PC-9 (cell line): ENCODE measurements around the gene WDFY3. TPM values are rescaled to one million over a fixed set of nuclear protein-coding genes. Genes with fewer than 3 reads are reported as not detected.

ENCODE experiments used
- BruUV-seq: library from RNA; stranded (reverse); fragments of 400-500 nt; replicated peaks from 2 replicates; lab custom pipeline; 2021; lab: Mats Ljungman, UMichigan
- CTCF ChIA-PET: fragments of 300-600 bp; sonication (Branson Sonifier 250); formaldehyde crosslinking; loops from one replicate; lab custom pipeline; 2022; ENCODE audit warnings: antibody characterized with exemption; lab: Charles Lee
- POLR2A ChIA-PET: fragments of 300-600 bp; sonication (Branson Sonifier 250); formaldehyde crosslinking; loops from one replicate; lab custom pipeline; 2022; ENCODE audit warnings: antibody characterized with exemption; ENCODE audit not compliant: unreplicated experiment; lab: Charles Lee
- DNase-seq, 2 experiments: peaks; one replicate each; pipeline versions ENCODE4 v3.0.0 to v3.0.0-alpha.2; 2015 to 2022; ENCODE audit warnings: mixed read lengths in 1 of 2
- H2AFZ ChIP-seq: fragments of 200-600 bp; sonication (generic); 2 replicates; pipeline ENCODE4 v1.8.1; 2017; ENCODE audit warnings: antibody characterized with exemption
- H3F3A ChIP-seq: fragments of 200-600 bp; sonication (generic); 2 replicates; pipeline ENCODE4 v1.8.1; 2017; ENCODE audit warnings: antibody characterized with exemption, mild to moderate bottlenecking, low read depth; ENCODE audit not compliant: insufficient read depth
- H3K27ac ChIP-seq: fragments of 200-600 bp; sonication (generic); 2 replicates; pipeline ENCODE4 v1.6.1; 2016; ENCODE audit warnings: mixed run types
- H3K27me3 ChIP-seq: fragments of 200-600 bp; sonication (generic); 2 replicates; pipeline ENCODE4 v1.6.1; 2016; ENCODE audit warnings: low read depth, mixed run types; ENCODE audit not compliant: insufficient read depth
- H3K36me3 ChIP-seq: fragments of 200-600 bp; sonication (generic); 2 replicates; pipeline ENCODE4 v1.6.1; 2016; ENCODE audit warnings: low read depth, mixed run types
- H3K4me1 ChIP-seq: fragments of 200-600 bp; sonication (generic); replicated peaks from 2 replicates; pipeline ENCODE4 v1.6.1; 2016; ENCODE audit warnings: mixed run types; ENCODE audit not compliant: insufficient read depth
- H3K4me2 ChIP-seq: fragments of 200-600 bp; sonication (generic); 2 replicates; pipeline ENCODE4 v1.6.1; 2017; ENCODE audit warnings: mixed run types
- H3K4me3 ChIP-seq: fragments of 200-600 bp; sonication (generic); 2 replicates; pipeline ENCODE4 v1.6.1; 2016; ENCODE audit warnings: mixed run types
- H3K79me2 ChIP-seq: fragments of 200-600 bp; sonication (generic); 2 replicates; pipeline ENCODE4 v1.6.1; 2017; ENCODE audit warnings: low read depth, mixed run types
- H3K9me2 ChIP-seq: fragments of 200-600 bp; sonication (generic); 2 replicates; pipeline ENCODE4 v1.8.1; 2017; ENCODE audit warnings: mild to moderate bottlenecking; ENCODE audit not compliant: insufficient read depth
- H3K9me3 ChIP-seq: fragments of 200-600 bp; sonication (generic); 2 replicates; pipeline ENCODE4 v1.8.1; 2016; ENCODE audit warnings: low read depth; ENCODE audit not compliant: insufficient read depth
- H4K20me1 ChIP-seq: fragments of 200-600 bp; sonication (generic); 2 replicates; pipeline ENCODE4 v1.8.1; 2017; ENCODE audit not compliant: insufficient read depth
- EZH2 ChIP-seq: fragments of 200-600 bp; sonication (generic); IDR thresholded peaks from 2 replicates; pipeline ENCODE4 v1.8.0; 2017; ENCODE audit warnings: antibody characterized with exemption, low read depth
- intact Hi-C: fragments of 100-400 bp; cut with micrococcal nuclease; formaldehyde crosslinking; loops from one replicate; pipeline ENCODE4 v1.10.0; 2022; ENCODE audit not compliant: unreplicated experiment
- total RNA-seq: library from RNA; stranded (reverse); gene quantifications from 2 replicates; pipeline ENCODE4 v1.2.3, GENCODE V29; 2021
- TF ChIP-seq, protein P1 (sequence below): fragments of 200-600 bp; sonication (generic); conservative IDR thresholded peaks from 2 replicates; pipeline ENCODE4 v1.6.1; 2017; ENCODE audit warnings: mixed run types, antibody characterized with exemption, mild to moderate bottlenecking, moderate library complexity

The WDFY3 gene
- total RNA-seq, 1 experiment from 2014 or later, result 35.4 TPM

DNA sequence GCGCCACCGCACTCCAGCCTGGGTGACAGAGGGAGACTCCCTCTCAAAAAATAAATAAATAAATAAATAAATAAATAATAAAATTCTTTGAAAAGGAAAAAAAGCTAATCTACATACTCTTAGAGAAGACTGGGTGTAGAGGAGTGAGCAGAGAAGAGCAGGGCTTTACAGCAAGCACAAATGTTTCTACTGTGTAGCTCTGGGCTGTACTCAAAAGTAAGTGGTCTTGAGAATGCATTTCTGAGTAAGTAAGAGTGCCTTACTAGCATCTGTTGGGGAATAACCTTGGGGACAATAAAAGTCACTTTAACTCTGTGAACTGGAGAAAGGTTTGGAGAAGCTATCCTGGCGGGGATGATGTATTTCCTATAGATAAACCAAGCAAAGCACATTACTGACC is 185.8 kb downstream of the WDFY3 start:
- no peaks in the 10 kb centered on the region for H4K20me1 ChIP-seq
- POLR2A ChIA-PET, result no interaction called here
- H3K9me2 ChIP-seq, result no peaks in the 10 kb centered on the region
- H3K27me3 ChIP-seq, result no peaks in the 10 kb centered on the region
- H2AFZ ChIP-seq, result no peak overlapping the region
- H3F3A ChIP-seq, result no peaks in the 10 kb centered on the region
- no TSS peak for BruUV-seq
- TF ChIP-seq EZH2, result no peak
- TF ChIP-seq, protein P1, sequence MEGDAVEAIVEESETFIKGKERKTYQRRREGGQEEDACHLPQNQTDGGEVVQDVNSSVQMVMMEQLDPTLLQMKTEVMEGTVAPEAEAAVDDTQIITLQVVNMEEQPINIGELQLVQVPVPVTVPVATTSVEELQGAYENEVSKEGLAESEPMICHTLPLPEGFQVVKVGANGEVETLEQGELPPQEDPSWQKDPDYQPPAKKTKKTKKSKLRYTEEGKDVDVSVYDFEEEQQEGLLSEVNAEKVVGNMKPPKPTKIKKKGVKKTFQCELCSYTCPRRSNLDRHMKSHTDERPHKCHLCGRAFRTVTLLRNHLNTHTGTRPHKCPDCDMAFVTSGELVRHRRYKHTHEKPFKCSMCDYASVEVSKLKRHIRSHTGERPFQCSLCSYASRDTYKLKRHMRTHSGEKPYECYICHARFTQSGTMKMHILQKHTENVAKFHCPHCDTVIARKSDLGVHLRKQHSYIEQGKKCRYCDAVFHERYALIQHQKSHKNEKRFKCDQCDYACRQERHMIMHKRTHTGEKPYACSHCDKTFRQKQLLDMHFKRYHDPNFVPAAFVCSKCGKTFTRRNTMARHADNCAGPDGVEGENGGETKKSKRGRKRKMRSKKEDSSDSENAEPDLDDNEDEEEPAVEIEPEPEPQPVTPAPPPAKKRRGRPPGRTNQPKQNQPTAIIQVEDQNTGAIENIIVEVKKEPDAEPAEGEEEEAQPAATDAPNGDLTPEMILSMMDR, result no peak
- intact Hi-C loops, result no loop called here
- no peaks in the 10 kb centered on the region for H3K4me1 ChIP-seq
- H3K9me3 ChIP-seq, result no peaks in the 10 kb centered on the region
- CTCF ChIA-PET, result no interaction called here
- H3K4me2 ChIP-seq, result no peak overlapping the region
- no peaks in the 10 kb centered on the region for H3K79me2 ChIP-seq
- H3K4me3 ChIP-seq, result no peak overlapping the region
- H3K27ac ChIP-seq, result no peak overlapping the region
- H3K36me3 ChIP-seq, result no peaks in the 10 kb centered on the region
- no peak for DNase-seq

DNA sequence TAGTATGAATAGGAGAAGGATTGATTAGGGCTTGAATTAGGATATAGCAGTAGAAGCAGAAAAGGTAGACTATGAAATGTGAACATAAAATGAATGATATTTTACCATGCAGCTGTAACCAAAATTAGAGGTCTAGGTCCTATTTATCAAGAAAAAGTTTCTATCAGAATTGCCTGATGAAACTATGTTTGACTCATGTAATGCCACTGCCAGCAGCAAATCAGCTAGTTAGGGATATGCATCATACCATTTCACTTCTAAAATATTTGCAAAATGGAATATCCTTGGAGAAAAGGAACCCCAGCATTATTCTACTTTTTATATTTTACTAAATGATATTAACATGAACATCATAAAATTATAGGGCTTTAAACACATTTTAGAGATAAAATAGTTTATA is 188.4 kb downstream of the WDFY3 start:
- intact Hi-C loops, result no loop called here
- POLR2A ChIA-PET, result no interaction called here
- Histone ChIP-seq H3K36me3 (peaks cover 5% of the 10 kb centered on the region; the same call in 1 of the 2 replicates), H2AFZ (no peak overlapping the region), H3K27ac (no peak overlapping the region), H3K4me3 (no peak overlapping the region), H3K9me3 (no peaks in the 10 kb centered on the region), H3K79me2 (no peaks in the 10 kb centered on the region), H3F3A (no peaks in the 10 kb centered on the region), H4K20me1 (no peaks in the 10 kb centered on the region), H3K27me3 (no peaks in the 10 kb centered on the region), H3K4me1 (no peaks in the 10 kb centered on the region), H3K9me2 (no peaks in the 10 kb centered on the region), H3K4me2 (no peak overlapping the region)
- TF ChIP-seq, protein P1, result no peak
- no peak for TF ChIP-seq EZH2
- no peak for DNase-seq
- BruUV-seq, result no TSS peak
- CTCF ChIA-PET, result no interaction called here

DNA sequence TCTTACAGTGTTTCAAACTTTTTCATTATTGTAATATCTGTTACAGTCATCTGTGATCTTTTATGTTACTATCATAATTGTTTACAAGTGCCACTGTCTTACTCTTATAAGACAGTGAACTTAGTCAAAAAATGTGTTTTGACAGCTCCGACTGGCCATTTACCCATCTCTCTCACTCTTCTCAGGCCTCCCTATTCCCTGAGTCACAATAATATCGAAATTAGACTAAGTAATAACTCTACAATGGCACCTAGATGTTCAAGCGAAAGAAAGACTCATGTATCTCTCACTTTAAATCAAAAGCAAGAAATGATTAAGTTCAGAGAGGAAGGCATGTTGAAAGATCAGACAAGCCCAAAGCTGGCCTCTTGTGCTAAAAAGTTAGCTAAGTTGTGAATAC is 199.3 kb downstream of the WDFY3 start:
- intact Hi-C loops, result no loop called here
- ChIA-PET POLR2A (no interaction called here), CTCF (no interaction called here)
- no peak for TF ChIP-seq EZH2
- TF ChIP-seq, protein P1, result no peak
- H2AFZ ChIP-seq, result no peak overlapping the region
- H4K20me1 ChIP-seq, result no peaks in the 10 kb centered on the region
- no peaks in the 10 kb centered on the region for H3K36me3 ChIP-seq
- no peak overlapping the region for H3K4me3 ChIP-seq
- H3K4me1 ChIP-seq, result no peaks in the 10 kb centered on the region
- no peaks in the 10 kb centered on the region for H3F3A ChIP-seq
- H3K9me2 ChIP-seq, result no peaks in the 10 kb centered on the region
- H3K27ac ChIP-seq, result no peak overlapping the region
- H3K79me2 ChIP-seq, result no peaks in the 10 kb centered on the region
- no peaks in the 10 kb centered on the region for H3K9me3 ChIP-seq
- BruUV-seq, result no TSS peak
- H3K4me2 ChIP-seq, result no peak overlapping the region
- no peaks in the 10 kb centered on the region for H3K27me3 ChIP-seq
- DNase-seq, result no peak
